GM21528 (cell line): Measurements from ENCODE around the gene PITX2.

ENCODE experiments used
- ATAC-seq: cut with Tn5 transposase; IDR thresholded peaks from one replicate; pipeline ENCODE4 v1.9.1; 2021; ENCODE audit warnings: mild to moderate bottlenecking, moderate library complexity; ENCODE audit not compliant: unreplicated experiment, low FRiP score

PITX2 gene

DNA sequence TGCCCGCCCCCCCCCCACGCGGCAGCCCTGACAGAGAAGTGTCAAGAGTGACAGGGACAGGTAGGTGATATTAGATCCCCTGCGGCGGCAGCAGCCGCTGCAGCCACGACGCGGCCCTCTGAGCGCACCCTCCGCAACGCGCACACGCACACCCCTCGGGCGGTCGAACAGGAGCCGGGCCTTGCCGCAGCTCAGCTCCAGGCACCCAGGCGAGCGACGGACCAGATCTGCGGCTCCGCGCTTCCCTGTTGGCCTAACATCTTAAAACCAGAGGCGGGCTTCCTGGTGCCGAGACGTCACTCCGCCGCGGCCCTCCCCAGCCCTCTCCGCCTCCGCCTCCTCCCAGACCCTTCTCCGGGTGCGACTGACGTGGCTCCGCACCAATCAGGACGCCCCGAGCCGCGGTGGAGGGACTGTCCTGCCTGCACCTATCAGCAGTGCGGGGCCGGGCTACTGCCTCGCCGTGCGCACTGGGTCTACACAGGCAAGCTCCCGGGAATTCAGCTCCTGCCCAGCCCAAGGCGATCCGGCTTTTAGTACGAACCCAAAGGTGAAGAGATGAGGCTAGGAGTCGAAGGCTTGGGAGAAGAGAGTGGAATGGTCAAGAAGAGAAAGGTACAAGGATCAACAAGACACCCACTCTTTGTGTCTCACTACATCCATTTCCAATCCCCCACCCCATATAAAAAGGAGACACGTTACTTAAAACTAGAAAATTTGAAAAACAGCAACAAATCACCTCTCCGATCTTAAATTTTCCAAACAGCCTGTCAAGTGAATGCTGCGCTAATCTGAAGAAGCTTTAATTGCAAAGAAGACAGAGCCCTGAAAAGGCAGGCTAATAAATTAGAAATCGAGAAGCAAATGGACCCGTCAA is at the start of gene PITX2:
PITX2 (minus strand) TSS at position 237 of the 877 bp plus-strand sequence. CDS start 617 bp downstream, outside the sequence.
- ATAC-seq: peak; percentile 76

GRCh38 chr4:110671679-110672078 is 48.8 kb upstream of the PITX2 start:
- ATAC-seq: no peak

GRCh38 chr4:110669663-110670062 is 46.8 kb upstream of the PITX2 start:
- ATAC-seq: no peak

GRCh38 chr4:110668463-110669235 is 45.8 kb upstream of the PITX2 start:
- ATAC-seq: no peak

GRCh38 chr4:110667670-110668069 is 44.8 kb upstream of the PITX2 start:
- no peak for ATAC-seq

GRCh38 chr4:110666030-110666429 is 43.2 kb upstream of the PITX2 start:
- no peak for ATAC-seq

- no peak for ATAC-seq
Observed at GRCh38 chr4:110663738-110664444, 41.0 kb upstream of the PITX2 start.

GRCh38 chr4:110663206-110663605 is 40.3 kb upstream of the PITX2 start:
- no peak for ATAC-seq

DNA sequence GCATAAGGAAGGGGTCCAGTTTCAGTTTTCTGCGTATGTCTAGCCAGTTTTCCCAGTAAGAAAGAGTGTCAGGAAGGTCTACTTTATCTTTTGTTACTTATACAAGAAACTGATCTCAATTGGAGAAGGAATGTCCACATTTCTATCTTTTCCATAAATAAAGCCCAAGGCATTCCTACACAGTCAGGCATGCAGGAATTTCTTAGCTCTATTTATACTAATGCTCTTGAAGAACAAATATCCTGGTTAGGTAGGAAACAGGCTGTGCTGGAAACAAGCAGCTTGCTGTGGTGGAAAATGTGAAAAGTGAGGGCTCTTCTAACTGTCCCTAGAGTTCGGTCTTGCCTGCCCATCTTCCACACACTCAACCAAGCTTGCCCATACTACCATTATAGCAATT is 37.9 kb upstream of the PITX2 start:
- no peak for ATAC-seq

DNA sequence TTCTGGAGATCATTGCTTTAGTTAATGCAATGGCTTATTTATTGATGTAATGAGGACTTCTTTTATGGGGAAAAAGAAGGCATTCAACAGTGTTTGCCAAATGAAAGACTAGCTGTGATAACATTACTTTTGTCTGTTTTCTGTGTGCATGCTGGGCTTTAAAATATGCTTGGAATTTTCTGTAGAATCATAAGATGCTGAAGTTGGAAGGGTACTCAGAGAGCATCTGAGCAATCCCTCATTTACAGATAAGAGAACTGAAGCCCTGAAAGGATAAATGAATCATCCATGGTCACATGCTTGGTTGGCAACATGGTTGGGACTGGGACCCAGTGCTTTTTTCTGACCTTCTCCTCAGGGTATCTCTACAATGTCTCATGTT is 31.4 kb upstream of the PITX2 start:
- ATAC-seq: no peak

- no peak for ATAC-seq
Observed at GRCh38 chr4:110653321-110654253, 30.7 kb upstream of the PITX2 start.

GRCh38 chr4:110644008-110644407 is 21.1 kb upstream of the PITX2 start:
- ATAC-seq: no peak

DNA sequence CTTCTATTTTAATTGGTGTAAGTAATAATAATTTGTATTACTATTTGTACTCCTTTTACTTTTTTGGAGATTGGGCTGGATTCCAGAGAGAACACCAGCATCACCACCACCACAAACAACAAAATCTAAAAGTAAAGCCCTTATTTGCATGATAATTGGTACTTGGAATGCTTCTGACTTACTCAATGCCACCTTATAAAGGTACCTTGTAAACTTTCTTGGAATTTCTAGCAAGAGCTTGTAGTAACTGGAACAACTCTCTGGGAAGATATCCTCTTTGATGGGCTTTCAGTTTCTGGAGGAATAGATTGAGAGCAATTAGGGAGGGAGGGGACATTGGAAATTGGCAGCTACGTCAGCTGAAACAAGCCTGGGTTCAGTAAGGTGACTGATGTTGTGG is 20.2 kb upstream of the PITX2 start:
- ATAC-seq: no peak

DNA sequence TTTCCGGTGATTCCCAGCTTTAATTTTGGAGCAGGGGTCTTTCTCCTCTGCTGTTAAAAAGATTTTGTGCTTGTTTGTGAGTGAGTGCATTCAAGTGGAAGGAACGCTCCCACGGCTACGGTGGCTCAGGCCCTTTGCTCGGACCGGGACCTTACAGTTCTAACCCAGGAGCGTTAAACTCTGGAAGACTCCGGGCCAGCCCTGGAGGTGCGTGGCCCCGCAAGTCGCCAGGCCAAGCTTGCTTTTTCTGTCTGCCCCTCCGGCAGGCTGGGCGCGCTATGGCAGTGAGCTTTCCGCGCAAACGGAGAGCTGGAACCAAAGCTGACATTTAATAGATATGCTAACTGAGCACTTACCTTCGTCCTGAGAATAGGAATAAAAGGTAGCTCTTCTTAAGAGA is 18.3 kb upstream of the PITX2 start:
- ATAC-seq: no peak

GRCh38 chr4:110640576-110640975 is 17.7 kb upstream of the PITX2 start:
- ATAC-seq: no peak

DNA sequence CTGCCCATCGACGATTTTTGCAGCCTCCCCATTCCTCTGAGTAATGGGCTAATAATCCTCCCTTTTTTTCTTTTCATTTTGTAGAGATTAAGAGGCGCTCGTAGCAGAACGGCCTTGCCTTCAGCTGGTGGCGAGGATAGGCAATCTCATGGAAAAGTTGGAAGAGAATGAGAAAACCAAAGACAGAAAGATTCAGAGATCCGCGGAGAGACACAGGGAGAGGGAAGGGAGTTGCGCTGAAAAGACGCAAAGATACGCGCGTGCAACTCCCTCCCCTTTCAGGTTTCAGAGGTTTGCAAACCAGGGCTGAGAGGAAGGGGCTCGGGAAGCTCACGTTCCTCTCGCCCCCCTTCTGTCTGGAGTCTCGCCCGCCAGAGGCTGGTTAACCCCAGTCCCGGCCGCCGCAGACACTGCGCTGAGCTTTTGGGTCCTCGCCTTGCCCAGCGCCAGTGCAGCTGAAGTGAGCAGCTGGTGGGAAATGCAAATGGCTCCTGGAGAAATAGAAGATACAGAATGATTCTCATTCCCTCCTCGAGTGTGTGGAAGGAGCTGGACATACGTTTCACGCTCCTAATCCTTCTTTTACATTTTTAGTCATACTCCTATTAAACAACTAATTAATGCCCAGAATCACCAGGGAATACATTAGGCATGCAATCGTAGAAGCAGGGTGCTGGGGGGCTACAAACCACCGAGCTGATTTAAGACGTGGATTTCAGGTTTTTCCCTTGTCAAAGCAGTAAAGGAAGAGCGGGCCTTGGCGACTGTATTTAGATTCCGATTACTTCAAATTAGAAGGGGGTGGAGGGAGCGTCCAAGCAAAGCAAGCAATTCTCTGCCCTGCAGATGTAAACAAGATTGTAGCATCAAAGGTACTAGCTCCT is 16.6 kb upstream of the PITX2 start:
- no peak for ATAC-seq

DNA sequence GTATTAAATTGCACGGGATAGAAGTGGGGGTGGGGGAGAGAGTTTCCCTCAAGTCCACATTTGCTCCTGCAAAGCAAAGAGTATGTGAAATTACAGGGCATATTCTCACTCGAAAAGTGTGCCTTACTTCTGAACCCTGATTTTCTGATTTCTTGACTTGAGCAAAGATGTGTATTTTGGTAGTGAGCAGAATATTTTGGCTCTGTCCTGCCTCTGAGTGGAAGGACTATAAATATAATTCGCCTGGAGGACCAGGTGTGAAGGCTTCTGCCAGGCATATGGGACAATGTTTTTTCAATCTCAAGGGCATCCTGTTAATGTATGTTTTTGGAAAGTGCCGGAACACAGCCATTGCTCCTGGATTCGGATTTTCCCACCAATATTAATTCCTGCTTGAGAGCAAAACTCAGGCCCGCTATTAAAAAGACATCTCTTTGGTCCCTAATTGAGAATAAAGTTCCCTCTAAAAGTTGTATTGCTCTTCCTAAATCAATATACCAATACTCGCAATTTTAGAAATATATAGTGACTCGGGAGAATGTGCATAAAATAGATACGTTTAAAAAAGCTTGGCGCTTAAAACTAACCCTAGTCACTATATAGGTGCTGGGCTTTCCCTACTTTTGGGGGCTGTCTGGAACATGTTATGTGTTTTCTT is 15.3 kb upstream of the PITX2 start:
- ATAC-seq: no peak

GRCh38 chr4:110637408-110638088 is 14.7 kb upstream of the PITX2 start:
- no peak for ATAC-seq
